GM12891 (cell line): ENCODE results near the gene DACH2.

Source experiments
- PAX5 ChIP-seq: IDR thresholded peaks from 2 replicates; pipeline ENCODE4 v1.6.1; 2011; ENCODE audit warnings: low read length, moderate library complexity, mild to moderate bottlenecking; ENCODE audit not compliant: insufficient read depth, severe bottlenecking
- POLR2A ChIP-seq: IDR thresholded peaks from 2 replicates; pipeline ENCODE4 v1.6.1; 2011; ENCODE audit warnings: low read depth, low read length, control low read depth
- POLR2AphosphoS5 ChIP-seq: IDR thresholded peaks from 2 replicates; pipeline ENCODE4 v1.6.1; 2011; ENCODE audit warnings: low read depth, low read length, control low read depth
- POU2F2 ChIP-seq: IDR thresholded peaks from 2 replicates; pipeline ENCODE4 v1.6.1; 2011; ENCODE audit warnings: low read depth, mild to moderate bottlenecking, control low read depth, low read length, moderate library complexity
- SPI1 ChIP-seq: IDR thresholded peaks from 2 replicates; pipeline ENCODE4 v1.6.1; 2011; ENCODE audit warnings: low read depth, low read length, control low read depth
- TAF1 ChIP-seq: IDR thresholded peaks from 2 replicates; pipeline ENCODE4 v1.6.1; 2011; ENCODE audit warnings: low read depth, low read length, control low read depth

GRCh38 chrX:86171366-86171765 is 23.1 kb downstream of the DACH2 start:
- TF ChIP-seq POU2F2, result no peak
- TF ChIP-seq SPI1, result no peak
- no peak for TF ChIP-seq POLR2A
- no peak for TF ChIP-seq POLR2AphosphoS5
- TF ChIP-seq TAF1, result no peak
- TF ChIP-seq PAX5, result no peak
